ENCODE measurements around the gene SEC63.

SEC63 gene

DNA sequence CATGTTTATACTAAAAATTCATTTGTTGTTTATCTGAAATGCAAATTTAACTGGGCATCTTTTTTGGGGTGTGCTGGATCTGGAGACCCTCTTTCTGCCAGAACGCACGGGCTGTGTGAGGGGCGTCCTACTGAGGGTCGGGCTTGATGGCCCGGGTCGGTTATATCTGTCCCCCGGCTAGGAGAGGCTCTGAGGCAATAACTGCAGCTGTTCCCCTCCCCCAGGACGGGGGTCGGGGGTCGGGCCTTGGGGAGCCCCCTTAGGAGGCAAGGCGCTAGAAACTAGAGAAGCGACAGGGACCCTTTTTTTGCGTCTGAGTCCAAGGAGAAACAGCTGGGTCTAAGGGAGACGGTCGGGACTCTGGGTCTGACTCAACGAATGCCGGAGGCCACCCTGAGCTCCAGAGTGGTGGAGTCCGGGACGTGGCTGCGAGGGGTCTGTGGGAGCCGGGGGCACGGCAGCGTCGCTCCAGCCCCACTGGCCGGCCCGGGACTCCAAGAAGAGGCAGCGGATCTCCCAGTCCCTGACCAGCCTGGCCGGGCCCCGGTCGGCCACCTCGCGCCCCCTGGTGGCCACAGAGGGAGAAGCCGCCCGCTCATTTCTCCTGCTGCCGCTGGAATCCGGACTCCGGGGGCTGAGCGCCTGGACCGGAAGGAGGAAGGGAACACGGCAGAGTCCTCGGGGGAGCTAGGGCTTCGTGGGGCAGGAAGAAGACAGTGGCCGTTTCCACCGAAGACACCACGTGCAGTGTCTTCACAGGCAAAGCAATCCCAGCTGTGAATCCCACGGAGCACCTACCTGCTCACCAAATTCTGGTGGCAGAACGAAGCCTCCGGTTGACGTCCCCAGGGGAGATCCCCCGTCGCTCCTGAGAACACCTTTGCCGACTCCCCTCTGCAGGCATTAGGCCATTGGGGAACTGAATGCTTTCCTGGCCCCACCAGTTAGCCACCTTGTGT lies 109.9 kb downstream of the SEC63 start:
- peak; percentile 73 for DNase-seq

DNA sequence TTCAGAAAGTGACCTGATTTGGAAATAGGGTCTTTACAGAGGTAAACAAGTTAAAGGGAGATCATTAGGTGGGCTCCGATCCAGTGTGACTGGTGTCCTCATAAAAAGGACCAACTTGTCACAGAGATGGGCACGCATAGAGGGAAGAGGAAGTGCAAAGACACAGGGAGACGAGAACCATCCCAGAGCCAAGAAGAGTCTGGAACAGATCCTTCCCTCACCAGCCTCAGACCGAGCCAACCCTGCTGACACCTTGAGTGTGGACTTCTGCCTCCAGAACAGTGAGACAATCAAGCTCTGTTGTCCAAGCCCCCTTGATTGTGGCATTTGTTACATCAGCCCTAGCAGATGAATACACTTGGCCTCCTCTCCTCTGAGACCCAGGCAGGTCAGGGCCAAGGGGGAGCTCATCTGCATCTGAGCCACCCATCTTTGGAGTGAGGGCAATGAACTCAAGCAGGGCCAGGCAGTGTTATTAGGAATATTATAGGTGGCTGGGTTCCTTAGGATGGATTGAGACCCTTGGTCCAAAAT lies 111.7 kb downstream of the SEC63 start:
- DNase-seq = no peak

DNA sequence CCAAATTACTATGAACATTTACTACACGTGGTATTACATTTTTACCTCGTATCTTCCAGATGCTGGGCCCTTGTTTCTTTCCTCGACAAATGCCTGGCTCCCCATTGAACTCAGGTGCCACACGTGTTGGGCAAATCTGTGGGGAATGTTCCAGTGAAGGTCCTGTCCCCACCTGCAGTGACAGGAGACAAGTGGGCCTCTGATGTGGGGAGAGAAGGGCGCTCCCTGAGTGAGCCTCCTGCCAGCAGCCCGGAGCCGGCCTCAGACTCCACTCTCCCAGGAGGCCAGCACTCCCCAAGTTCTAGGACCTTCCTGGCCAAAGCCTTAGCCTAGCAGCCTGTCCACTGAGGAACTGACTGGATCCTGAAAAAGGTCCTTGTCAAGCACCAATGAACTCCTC lies 112.2 kb downstream of the SEC63 start:
- DNase-seq = no peak

DNA sequence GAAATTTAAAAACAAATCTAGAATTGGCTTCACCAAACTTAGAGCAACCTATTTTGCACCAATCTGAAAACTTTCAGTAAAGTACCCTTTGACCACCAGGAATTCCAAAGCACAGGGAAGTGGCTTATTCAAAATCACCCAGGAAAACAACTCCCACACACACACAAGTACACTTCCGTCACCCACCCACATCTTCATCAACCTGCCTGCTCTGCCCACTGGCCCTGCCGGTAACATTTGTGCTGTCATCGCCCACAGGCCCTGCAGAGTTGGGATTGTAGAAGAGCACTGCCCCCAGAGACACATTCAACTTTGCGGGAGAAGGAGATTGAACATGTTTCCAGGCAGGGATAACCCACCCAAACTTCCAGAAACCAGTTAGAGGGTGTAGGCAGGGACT lies 114.6 kb downstream of the SEC63 start:
- DNase-seq = no peak

DNA sequence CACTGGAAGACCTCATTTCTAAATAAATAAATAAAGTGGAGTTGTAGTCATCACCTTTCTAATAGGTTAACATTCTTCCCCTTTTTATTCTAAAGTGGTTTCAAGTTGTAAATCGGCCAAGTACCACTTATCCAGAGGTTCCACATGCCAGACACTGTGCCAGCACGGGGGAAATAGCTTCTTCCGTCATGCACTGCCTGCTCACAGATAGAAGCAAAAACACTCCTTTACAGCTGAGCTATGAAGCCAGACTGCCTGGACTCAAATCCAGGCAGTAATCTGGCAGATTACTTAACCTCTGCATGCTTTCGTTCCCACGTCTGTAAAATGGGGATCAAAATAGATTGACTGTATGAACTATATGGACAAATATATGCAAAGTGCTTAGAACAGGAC lies 116.7 kb downstream of the SEC63 start:
- DNase-seq = no peak

DNA sequence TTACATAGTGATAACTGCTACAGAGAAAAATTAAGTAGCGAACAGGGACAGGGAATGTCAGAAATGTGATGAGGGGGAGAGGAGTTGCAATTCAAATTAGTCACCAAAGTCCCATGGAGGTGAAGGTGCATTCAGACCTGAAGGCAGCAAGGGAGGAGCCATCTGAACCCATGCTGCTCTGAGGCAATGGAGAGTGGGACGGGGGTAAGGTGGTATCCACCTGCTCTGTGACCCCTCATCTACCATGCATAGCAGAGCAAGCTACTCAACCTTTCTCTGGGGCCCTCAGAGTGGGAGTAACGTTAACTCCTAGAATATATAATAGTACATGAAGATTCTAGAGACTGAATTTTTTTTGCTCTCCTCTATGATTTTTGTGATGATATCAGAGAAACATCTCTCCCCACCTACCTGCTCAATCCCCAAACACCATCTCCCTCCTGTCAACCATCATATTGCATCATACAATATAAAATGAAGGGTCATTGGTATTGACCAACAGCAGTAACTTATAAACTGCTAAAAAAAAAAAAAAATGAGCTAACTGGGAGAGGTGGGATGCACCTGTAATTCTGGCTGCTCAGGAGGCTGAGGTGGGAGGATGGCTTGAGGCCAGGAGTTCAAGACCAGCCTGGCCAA lies 117.3 kb downstream of the SEC63 start:
- DNase-seq = no peak

DNA sequence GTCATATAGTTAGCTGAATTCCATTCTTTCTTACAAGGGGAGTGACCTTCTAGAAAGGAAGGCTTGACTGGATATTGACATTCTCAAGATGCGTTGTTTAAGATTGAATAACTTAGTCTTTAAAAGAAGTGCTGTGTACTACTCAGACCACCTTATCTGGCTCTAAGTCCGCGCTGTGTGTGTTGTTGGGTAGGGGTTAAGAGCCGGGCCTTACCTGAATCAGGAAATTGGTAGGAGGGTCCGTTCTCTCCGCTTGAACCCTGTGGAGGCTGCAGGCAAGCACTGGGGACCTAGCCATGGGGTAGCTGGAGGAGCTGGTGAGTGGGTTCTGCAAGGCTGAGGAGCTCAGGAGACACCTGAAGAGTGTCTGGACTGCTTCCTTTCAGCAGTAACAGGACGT lies 124.9 kb downstream of the SEC63 start:
- no peak for DNase-seq

DNA sequence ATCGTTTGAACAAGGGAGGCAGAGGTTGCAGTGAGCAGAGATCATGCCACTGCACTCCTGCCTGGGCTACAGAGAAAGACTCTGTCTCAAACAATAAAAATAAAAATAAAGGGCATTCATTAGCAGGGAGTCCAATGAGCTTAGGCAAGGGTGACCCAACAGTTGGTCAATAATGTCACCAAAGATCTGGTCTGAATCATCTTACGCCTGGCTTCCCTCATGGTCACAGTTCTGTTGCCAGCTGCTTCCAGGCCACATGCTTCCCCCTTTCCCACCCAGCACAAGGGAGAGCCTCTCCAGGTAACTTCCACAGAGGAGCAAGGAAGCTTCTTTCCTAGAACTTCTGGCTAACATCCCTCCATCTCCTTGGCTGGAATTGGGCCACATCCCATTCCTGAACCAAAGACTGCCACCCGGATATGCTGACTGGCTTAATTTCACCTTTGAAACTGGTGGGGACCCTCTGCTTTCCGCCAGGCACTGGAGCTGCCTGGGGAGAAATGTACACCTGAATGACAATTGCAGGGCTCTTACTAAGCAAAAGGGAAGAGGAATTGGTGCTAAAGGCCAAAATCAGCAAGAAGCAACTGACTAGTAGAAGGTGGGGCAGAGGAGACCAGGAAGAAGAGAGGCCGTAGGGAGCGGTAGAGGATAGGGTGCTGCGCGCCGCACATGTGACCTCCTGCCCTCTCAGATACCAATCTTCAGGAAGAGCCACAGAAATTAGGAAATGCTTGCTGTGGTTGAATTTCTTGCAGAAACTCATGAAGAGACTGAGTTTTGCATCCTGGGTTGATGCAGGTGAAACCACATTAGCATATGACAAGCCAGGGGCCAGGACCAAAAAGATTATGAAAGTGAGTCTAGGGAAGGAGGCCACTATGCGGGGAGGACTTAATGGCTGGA lies 125.6 kb downstream of the SEC63 start:
- no peak for DNase-seq

DNA sequence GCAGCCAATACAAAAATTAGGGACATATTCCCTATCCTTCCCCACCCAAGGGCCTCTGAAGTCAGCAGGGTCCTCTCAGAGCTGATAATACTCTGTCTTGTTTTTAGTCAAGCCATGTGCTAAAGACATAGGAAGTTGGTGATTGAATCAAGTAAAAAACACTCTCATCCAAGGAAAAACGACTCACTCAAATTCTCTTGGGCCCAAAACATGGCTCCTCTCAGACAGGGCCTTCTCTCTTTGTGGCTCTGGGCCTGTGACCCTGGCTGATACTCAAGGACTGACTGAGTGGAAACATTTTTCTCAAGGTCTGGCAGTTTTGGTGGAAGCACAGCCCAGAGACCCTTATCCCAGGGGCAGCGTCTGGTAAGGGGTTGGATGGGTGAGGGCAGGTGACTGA lies 127.9 kb downstream of the SEC63 start:
- no peak for DNase-seq

DNA sequence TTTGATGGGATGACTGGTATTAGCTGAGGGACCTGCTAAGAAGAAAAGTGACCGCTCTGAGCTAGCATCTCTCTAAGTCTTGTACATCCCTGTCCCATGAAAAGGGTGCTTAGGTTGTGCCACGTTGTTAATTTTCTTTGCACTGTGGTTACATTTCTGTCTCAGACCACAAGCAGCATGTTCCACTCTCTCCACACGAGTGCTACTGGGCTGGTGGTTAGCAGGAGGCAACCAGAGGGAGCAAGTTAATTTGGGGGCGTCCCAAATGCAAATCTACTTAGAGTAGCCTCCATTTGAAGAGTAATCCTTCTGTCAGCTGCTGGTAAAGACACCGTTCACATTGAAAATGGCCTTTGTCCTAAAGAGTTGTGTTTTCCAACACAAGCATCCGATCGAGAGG lies 130.5 kb downstream of the SEC63 start:
- no peak for DNase-seq

DNA sequence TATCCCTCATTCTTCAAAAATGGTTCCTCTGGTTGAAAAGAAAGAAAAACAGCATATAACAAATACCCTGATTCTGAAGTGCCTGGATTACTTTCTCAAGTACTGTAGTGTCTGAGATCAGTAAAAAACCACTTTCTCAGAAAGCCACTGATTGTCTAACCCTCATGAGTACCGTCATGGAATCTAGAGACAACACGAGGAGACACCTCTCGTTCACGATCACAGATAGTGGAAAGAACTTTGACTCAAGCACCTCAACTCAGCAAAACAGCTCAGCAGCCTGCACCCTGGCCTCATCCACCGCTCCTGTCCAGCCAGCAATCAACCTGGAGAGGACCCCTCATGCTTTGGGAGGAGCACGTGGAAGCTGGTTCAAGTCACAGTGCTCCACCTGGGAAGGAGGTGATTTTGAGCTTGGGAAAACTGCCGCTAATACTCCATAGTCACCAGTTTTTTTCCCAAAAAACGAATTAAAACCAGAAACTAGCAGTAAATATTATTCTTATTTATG lies 134.9 kb downstream of the SEC63 start:
- DNase-seq = no peak

DNA sequence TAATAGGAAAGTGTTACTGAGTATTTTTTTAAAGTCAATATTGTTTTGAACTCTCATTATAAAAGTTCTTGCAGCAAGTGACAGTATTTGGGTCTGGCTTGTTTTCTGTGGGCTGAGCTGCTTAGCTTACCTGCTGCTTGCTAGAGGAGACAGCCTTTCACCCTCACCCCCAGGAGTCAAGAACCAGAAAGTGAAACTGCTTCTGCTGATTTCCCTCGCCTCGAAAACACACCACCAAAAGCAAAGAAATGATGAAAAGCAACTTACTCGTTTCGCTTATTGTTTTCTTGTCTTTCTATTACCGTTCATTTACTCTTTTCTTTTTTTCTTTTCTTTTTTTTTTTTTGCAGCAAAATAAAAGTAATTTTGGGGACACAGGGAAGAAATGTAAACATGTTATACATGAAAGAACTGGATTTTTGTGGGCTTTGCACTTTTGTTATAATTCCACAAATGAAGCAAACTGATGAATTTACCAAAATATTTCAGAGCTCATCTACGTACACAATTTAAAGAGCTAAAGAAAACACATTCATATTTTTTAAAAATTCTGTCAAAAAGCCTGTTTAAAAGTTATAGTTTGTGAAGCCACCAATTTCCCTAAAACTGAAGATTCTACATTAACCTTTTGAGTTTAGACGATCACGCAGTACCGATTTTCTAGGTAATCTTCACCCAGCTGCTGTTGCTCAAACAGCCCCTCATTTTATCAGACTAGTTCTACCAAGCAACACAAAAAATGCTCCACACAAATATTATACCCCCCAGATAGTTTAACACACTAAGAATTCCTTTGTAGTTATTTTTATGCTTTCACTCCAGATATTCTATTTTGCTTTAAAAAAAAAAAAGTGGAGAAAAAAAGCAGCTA lies 135.6 kb downstream of the SEC63 start:
- no peak for DNase-seq

DNA sequence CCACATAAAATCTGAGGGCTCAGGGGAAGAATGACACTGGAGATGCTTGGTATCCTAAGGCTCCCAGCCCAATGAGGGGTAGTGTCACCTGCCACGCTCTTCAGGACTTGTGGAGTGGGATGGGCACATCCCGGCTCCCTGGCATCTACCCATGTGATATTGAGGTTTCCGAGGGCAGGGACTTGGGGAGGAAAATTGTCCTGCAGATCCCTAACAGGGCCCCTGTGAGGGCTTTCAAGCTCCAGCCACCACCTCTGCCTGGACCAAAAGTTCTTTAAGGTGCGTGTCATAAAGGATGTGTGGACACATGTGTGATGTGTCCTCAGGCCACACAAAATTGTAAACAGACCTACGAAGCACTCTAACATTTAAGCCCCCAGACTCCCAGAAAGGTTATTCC lies 136.4 kb downstream of the SEC63 start:
- DNase-seq = no peak

DNA sequence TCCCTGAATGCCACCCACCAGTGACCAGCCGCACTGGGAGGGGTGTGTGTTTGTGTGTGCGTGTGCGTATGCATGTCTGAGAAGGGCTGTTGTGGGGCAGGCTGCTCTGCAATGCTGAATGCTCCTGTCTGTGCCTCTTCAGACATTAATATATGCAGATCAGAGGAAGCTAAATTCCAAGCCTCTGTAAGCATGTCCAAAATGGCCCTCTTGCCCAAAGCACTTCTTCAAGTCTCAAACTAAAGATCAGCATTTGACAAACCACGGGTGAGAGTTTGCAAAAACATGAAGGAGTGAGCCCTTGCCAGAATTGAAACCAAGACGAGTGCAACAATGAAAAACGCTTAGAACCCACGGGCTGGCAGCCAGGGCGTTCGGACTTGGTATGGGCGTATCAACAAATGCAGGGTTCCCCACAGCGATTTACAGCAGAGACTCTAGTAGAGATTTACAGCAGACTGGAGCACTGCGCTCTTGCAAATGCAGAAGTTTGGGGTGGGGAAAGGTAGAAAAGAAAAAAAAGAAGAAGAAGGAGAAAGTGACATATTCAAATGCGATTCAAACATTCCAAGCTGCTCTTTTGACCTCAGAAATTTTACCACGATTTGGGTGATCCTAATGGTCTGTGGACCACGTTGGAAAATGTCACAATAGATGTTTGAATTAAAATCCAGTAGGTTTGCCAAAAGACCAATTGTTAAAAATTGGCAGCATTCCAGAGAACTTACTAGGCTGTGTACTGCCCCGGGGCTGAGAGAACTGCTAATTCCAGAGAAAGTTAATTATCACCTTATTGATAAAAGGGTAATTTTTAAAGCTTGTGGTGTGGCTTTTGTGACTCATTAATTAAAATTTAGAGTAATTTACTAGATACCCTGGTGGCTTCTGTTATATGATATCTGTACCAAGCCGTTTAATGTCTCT lies 137.4 kb downstream of the SEC63 start:
- peak; percentile 34 for DNase-seq

DNA sequence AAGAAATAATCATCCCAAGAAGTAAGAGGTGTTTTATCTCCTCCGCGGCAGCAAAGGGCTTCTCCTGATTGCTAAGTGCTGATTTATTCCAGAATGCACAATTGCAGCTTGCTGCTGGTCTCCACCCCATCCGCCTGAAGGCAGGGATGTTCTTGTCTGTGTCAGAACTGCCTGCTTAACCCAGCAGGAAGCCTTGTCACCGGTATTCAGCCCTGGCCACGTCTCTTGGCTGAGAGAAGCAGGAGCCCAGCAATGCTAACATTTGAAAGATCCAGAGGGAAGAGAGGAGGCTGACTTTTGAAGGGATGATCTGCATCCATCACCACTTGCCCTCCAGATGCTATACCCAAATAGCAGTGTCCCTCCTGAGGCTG lies 138.1 kb downstream of the SEC63 start:
- no peak for DNase-seq

DNA sequence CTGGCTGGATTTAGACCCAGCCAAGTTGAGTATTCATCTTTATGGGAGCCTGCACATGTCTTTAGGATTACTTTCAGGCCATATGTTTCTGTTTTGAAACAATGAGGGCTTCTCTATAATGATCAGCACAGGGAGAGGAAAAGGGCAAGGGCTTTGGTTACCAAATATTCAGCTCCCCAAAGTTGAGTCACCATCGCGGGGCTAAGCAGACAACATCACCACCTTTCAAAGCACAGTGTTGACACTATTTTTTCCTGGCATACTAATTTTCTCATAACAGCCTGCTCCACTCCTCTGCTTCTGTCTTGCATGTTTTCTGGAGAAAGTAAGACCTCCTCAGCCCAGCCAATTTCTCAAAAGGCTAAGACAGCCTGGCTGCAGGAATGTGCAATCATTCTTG lies 138.8 kb downstream of the SEC63 start:
- no peak for DNase-seq

DNA sequence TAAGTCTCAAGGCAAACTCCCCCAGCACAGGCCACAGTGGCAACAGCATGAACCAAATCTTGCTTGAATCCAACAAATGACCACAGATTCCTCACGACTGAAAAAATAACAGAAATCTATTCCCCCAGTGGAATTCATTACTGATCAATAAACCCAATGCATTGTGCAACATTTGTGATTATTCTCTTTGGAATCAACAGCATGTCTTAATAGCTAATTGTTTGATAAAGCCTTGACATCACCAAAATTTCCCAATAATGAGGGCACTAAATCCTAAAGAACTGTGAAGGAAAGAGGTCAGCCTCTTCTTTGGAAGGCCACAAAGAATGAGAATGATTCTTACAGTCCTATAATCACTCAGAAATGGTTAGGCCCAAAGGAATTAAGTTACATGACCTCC lies 139.7 kb downstream of the SEC63 start:
- no peak for DNase-seq

DNA sequence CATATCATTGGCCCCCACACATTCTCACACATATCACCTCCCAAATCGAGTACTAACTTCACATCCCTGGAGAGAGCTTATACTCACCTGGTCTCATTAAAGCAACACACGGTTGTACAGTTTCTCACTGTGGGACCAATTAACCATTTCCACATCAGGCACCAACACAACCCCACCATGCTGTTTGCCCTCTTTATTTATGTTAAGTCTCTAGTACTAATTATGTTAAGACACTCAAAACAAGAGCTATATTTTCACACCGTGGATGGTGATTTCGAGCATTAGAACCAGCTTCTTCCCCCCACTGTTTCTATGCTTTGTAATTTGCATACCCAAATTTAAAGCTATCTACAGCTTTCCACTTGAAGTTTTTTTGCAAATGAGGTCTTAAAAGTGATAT lies 140.2 kb downstream of the SEC63 start:
- no peak for DNase-seq

Measured in NCI-H1436 (cell line).